Measurements from ENCODE around the gene ATP1A2.
"Not testable (repeated sequence)": the region's sequence is repeated elsewhere in the genome, so short reads cannot be mapped to it uniquely, and the experiment has no call there.

The ATP1A2 gene

DNA sequence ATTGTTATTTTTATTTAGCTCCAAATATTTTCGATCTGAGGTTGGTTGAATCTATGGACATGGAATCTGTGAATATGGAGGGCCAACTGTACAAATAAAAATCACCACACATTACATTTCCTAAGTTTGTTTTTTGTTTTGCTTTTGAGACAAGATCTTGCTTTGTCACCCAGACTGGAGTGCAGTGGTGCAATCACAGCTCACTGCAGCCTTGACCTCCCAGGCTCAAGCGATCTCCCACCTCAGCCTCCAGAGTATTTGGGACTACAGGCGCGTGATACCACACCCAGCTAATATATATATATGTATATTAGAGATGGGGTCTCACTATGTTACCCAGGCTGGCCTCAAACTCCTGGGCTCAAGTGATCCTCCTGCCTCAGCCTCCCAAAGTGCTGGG lies 10.8 kb downstream of the ATP1A2 start:
- DNase-seq: not testable (repeated sequence)

DNA sequence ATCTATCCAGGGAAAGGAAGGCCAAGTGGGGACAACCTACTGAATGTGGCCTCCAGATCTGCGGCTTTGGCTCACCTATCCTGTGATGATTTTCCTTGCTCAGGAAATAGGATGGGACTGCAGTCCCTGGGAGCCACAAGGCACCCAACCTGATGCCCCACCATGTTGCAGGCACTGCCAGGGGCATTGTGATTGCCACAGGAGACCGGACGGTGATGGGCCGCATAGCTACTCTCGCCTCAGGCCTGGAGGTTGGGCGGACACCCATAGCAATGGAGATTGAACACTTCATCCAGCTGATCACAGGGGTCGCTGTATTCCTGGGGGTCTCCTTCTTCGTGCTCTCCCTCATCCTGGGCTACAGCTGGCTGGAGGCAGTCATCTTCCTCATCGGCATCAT lies 11.8 kb downstream of the ATP1A2 start:
- DNase-seq: no peak

DNA sequence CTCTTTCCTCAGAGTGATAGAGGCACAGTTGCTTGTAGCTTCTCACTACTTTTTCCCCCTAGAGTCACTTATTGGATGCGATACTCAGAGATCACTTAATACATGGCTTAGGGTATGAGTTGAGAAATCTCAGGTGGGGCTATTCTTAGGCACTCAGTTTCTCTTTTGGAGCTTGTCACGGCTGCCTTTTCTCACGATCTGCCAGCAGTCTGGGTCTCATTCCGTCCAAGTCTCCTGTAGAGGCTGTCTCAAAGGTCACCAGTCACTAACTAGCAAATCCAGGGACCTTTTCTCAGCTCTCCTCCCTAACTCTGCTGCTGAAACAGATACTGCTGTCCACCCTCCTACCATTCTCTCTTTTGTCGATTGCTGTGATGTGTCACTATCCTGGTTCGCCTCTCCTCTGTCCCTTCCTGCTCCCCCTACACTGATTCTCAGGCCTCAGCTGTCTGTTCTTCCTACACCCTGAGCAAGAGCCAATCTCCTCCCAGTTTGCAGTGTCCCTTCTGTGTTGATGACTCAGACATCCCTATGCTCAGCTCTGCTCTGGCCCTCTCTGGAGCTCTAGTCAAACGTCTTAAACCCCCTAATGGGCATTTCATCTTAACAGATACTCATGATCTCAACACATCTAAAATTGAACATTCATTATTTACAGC lies 12.4 kb downstream of the ATP1A2 start:
- DNase-seq: no peak

DNA sequence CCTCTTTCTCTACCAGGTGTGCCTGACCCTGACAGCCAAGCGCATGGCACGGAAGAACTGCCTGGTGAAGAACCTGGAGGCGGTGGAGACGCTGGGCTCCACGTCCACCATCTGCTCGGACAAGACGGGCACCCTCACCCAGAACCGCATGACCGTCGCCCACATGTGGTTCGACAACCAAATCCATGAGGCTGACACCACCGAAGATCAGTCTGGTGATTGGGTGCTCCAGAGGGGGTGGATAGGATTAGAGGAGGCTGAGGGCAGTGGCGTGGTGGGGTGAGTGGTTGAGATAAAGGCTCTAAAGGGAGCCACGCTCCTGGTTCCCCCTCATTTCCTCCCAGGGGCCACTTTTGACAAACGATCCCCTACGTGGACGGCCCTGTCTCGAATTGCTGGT lies 13.1 kb downstream of the ATP1A2 start:
- no peak for DNase-seq

DNA sequence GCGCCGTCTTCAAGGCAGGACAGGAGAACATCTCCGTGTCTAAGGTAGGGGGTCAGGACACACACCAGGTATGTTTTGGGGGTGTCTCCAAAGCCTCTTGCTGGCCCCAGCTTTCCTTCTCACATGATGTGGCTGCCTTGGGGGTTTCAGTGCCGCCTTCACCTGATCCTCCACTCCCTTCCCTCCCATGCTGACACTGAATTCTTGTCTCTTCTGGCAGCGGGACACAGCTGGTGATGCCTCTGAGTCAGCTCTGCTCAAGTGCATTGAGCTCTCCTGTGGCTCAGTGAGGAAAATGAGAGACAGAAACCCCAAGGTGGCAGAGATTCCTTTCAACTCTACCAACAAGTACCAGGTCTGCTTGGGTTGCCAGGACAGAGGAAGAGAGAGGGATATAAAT lies 13.5 kb downstream of the ATP1A2 start:
- no peak for DNase-seq

DNA sequence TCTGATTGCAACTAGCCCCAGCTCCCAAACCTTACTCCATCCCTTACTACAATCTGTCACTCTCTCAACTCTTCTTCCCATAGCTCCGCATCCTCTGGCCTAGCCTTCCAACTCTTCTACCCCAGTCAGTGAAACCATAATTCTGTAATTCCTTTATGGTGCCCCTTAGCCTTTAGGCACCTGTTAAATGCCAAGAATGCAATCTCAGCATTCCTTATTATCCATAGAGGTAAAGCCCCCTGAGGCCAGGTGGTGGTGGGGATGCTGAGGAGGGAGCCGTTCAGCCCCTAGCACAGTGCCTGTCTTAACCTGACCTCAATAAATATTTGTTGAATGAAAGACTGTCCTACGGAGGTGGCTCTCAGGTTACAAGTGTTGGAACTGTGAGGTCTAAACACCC lies 14.0 kb downstream of the ATP1A2 start:
- DNase-seq: no peak

DNA sequence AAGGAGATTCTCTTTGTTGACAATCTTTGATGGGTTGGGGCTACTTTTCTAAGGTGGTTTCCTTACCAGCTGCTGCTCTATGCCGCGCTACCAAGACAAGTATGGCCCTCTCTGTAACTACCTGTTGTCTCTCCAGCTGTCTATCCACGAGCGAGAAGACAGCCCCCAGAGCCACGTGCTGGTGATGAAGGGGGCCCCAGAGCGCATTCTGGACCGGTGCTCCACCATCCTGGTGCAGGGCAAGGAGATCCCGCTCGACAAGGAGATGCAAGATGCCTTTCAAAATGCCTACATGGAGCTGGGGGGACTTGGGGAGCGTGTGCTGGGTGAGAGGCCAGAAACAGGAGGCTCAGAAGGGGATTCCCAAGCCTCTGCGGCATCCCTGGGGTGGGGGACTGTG lies 14.4 kb downstream of the ATP1A2 start:
- no peak for DNase-seq

DNA sequence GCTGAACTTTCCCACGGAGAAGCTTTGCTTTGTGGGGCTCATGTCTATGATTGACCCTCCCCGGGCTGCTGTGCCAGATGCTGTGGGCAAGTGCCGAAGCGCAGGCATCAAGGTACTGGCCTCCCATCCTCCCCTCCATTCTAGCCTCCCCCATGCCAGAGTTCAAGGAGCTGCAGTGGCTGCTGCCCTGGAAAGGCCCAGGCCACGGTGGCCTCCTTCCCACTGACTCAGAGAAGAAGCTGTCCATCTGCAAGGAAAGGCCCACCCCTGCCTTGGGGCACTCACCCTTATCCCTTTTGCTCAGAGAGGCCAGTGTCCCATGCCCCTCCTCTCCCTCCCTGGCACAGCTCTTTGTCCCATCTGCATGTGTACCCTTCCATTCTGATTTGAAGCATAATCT lies 14.9 kb downstream of the ATP1A2 start:
- no peak for DNase-seq

DNA sequence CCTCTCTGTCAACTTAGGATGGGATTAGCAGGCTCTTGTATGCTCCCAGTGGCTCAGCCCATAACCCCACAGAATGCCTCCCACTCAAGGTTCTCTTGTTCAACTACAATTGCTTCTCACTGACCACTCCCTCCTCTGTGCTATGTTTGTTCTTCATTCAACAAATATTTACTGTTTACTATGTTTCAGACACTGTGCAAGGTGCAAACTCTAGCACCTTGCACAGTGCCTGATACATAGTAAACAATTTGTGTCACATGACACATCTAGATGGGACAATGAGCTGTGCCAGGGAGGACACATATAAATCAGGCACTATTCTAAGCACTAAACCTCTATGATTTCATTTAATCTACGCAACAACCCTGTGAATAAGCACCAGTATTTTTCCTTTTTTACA lies 15.4 kb downstream of the ATP1A2 start:
- no peak for DNase-seq

DNA sequence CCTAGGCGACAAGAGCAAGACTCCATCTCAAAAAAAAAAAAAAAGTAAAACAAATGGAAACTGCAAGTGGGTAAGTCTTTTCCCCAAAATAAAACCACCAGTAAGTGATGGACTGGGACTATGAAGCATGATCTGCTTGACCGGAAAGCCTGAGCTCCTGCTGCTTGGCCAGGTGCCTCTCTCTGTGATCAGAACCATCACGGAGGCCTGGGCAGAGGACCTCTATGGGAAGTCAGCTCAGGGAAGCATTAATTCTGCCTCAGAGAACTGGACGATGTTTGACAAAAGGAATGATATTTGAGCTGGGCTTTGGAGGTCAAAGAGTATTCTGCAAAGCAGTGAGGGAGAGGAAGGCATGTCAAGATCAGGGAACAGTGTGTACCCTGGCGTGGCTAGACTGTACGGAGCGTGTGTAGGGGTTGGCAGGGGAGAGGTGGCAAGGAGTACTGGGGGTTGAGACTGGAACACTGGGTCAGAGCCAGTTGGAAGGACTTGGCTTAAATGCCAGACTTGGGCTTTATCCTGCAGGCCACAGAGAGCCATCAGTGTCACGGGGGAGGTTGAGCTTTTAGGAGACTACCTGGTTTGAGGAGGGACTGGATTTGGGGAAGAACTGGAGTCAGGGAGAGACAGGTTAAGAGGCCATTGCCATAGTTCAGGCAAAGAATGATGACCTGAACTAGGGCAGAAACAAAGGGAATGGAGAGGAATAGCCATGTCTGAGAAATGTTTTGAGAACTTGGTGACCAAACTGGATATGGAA lies 16.4 kb downstream of the ATP1A2 start:
- no peak for DNase-seq

DNA sequence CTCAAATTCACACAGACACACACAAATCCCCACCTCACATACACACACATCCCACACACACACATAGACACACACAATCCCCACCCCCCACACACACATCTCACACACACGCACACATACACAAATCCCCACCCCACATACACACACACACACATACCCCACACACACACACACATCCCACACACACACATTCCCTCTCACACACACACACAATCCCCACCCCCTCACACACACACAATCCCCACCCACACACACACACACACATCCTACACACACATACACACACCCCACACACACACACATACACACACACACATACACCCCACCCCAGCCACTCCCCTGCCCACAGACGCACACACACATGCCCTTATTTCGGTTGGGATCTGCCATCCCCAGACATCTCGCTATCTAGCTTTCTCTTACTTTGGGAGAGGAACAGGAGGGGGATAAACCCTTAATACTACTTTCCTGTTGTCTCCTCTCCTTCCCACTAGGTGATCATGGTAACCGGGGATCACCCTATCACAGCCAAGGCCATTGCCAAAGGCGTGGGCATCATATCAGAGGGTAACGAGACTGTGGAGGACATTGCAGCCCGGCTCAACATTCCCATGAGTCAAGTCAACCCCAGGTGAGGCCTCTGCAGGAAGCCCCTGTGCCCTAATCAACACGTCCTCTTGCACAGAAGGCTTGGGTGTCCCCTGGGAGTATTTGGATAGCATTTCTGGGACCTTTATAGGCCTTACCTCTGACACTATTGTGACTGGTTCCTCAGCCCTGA lies 18.6 kb downstream of the ATP1A2 start:
- no peak for DNase-seq

DNA sequence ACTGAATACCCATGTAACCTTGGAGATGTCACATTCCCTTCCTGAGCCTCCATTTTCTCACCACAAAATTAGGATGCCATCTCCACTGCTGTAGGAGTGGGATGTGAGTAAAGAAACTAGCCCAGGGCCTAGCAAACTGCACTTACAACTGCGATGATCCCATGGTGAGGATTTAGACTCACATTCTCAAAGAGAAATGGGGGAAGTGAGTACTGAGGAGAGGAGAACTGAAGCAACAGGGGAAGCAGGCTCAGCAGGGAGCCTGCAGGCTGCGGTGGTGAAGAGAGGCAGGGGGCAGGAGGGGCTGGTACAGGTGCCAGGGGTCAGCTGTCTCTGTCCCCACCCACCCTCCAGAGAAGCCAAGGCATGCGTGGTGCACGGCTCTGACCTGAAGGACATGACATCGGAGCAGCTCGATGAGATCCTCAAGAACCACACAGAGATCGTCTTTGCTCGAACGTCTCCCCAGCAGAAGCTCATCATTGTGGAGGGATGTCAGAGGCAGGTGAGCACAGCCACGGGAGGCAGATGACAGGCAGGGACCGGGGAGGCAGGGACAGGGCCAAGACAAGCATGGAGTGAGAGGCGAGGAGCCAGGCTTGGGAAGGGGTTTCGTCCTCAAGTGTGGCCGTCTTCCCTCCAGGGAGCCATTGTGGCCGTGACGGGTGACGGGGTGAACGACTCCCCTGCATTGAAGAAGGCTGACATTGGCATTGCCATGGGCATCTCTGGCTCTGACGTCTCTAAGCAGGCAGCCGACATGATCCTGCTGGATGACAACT lies 19.4 kb downstream of the ATP1A2 start:
- no peak for DNase-seq

DNA sequence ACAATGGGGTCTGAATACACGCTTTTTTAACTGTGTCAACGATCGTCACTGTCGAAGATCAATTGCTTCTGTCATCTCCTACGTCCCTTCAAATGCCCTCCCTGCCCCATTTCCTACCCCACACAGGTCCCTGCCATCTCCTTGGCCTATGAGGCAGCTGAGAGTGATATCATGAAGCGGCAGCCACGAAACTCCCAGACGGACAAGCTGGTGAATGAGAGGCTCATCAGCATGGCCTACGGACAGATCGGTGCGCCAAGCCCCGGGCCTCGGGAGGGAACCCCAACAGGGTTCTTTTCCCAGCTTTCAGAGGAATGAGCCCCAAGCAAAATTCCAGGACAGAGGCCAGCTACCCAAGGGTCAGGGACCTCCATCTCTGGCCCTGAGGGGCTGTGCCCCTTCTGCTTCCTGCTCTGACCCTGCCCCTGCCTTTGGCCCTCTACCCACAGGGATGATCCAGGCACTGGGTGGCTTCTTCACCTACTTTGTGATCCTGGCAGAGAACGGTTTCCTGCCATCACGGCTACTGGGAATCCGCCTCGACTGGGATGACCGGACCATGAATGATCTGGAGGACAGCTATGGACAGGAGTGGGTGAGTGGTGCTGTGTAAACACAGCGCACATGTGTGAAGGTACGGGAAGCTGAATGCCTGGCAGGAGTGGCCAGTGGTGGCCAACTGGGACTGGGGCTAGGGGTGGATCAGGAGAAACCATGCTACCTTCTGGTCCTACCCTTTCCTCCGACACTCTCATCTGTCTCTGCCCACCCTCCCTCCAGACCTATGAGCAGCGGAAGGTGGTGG lies 20.8 kb downstream of the ATP1A2 start:
- no peak for DNase-seq

DNA sequence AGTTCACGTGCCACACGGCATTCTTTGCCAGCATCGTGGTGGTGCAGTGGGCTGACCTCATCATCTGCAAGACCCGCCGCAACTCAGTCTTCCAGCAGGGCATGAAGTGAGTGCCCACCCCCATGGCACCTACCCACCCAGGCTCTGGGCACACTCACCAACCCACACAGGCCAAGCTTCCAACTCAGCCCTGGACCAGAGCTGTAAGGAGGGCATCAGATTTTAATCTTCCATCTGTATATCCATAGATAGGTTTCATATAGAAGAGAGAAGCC lies 21.3 kb downstream of the ATP1A2 start:
- no peak for DNase-seq

DNA sequence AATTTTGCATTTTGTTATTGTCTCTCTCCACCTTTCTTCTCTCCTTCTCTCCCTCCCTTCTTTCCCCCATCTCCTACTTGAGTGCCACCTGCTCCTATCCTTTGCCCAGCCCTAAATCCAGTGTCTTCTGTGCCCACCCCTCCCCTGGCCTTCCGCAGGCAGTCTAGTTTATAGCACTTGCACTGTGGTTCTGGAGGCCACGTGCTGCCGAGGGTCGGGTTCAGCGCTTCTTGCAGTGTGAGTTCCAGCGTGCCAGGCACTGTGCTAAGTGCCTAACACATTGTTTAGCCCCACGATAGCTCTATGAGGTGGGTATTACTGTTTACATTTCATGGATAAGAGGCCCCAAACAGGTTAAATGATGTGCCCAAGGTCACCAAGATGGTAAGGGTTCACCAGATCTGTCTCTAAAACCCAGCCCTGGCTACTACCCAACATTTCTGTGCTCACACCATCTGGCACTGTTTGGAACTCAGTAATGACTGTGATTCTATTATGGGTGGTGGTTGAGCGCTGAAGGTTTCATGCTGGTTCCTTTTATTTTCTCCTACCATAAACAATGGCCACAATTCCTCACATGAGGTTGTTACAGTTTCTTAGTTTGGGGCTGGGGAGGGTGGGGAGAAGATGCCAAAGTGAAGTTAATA lies 21.8 kb downstream of the ATP1A2 start:
- no peak for DNase-seq

DNA sequence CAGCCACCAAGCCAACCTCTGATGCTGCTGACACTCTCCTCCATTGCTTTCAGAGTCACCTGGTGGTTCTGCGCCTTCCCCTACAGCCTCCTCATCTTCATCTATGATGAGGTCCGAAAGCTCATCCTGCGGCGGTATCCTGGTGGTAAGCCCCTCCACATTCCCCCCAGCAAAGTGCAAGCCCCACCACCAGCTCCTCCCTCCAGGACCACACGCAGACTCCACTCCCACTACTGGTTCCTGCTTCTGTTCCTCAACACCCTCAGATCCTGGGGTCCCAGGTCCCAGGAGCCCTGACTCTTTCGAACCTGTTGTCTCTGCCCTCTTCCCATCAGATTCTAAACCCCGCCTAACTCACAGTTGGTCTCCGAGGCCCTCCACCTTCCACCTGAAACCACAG lies 24.3 kb downstream of the ATP1A2 start:
- DNase-seq: no peak

DNA sequence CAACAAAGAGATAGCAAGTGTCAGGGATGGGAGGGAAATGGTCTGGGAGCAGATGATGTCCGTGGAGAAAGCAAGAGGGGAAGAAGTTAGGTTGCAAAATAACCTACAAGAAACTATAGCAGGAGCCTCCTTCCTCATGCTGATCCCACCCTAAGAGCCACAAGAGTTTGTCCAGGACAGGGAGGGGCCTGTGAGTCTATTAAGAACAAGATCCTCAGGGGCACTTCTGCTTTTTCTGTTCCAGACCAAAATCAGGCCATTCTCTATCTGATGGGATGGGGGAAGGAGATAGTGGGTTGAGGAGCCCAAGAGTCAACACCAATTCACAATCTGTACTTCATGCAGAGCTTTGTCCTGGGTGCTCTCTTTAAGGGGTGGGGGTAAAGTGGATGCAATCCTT lies 28.1 kb downstream of the ATP1A2 start:
- no peak for DNase-seq

DNA sequence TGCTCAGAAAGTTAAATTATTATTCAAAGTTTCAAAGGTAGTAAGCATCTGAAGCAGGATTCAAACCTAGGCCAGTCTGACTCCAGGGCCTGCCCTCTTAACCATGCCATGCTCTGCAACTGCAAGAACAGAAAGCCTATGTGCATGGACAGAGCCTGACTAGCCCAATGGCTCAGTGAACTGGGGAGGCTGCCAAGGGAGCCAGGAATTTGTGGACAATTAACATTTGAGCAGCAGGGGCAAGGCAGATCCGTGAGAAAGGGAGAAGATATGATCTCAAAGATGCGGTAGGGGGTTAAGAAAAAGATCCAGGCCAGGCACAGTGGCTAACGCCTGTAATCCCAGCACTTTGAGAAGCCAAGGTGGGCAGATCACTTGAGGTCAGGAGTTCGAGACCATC lies 29.4 kb downstream of the ATP1A2 start:
- no peak for DNase-seq

DNA sequence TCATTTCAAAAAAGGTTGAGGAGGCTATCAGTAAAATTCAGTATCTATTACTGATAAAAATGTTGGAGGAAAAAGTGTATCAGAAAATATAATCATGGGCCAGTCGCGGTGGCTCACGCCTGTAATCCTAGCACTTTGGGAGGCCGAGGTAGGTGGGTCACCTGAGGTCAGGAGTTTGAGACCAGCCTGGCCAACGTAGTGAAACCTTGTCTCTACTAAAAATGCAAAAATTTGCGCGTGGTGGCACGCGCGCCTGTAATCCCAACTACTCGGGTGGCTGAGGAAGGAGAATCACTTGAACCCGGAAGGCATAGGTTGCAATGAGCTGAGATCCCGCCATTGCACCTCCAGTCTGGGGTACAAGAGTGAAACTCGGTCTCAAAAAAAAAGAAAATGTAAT lies 30.5 kb downstream of the ATP1A2 start:
- no peak for DNase-seq

DNA sequence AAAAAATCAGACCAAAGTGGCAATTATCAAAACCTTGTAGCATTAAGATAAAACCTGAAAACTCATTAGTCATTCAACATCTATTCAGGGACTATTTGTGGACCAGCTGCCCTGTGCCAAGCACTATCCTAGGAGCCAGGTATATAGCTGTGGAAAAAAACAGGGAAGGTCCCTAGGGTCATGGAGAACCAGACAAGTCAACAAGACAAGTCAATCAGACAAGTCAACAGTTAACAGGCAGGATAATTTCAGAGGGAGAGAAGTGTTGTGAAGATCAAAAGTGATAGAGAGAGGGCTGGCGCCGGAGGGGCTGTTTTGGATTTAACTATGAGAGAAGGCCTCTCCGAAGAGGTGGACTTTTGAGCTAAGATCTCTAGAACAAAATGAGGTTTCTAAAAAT lies 32.6 kb downstream of the ATP1A2 start:
- DNase-seq: no peak

DNA sequence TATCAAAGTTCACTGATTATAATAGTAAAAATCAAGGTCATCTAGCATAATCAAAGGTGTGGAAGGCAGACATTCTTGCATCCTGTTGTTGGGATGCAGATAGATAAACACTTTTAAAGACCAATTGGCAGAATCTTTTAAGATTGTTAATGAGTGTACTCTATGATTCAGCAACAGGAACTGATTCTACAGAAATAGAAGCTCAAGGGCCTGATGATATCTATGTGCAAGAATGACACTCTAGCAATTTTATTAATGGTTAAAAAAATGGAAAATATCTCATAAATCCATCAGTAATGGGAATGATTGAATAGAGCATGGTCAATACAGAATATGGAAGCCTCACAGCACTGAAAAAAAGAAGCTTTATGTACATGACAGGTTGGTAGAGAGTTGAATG lies 33.7 kb downstream of the ATP1A2 start:
- no peak for DNase-seq

DNA sequence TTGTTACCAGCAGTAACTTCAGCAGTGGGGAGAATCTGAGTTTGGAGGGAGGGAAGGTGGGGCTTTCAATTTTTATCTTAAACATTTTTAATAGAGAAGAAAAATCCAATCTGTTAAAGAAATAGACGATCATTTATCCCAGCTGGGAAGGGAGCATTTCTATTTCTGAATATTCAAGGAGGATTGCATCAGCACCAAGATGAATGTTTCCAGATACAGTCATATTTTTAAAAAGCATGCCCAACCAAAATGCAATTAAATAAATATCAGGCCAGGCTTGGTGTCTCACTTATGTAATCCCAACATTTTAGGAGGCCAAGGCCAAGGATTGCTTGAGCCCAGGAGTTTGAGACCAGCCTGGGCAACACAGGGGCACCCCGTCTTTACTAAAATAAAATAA lies 34.2 kb downstream of the ATP1A2 start:
- no peak for DNase-seq

Data from CD4-positive, alpha-beta T cell treated with Interleukin-1 beta for 1 hour (primary cell).